Measurements from ENCODE around the gene SPRY4.
"Not testable (repeated sequence)": the region's sequence is repeated elsewhere in the genome, so short reads cannot be mapped to it uniquely, and the experiment has no call there.

The SPRY4 gene, protein sequence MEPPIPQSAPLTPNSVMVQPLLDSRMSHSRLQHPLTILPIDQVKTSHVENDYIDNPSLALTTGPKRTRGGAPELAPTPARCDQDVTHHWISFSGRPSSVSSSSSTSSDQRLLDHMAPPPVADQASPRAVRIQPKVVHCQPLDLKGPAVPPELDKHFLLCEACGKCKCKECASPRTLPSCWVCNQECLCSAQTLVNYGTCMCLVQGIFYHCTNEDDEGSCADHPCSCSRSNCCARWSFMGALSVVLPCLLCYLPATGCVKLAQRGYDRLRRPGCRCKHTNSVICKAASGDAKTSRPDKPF

DNA sequence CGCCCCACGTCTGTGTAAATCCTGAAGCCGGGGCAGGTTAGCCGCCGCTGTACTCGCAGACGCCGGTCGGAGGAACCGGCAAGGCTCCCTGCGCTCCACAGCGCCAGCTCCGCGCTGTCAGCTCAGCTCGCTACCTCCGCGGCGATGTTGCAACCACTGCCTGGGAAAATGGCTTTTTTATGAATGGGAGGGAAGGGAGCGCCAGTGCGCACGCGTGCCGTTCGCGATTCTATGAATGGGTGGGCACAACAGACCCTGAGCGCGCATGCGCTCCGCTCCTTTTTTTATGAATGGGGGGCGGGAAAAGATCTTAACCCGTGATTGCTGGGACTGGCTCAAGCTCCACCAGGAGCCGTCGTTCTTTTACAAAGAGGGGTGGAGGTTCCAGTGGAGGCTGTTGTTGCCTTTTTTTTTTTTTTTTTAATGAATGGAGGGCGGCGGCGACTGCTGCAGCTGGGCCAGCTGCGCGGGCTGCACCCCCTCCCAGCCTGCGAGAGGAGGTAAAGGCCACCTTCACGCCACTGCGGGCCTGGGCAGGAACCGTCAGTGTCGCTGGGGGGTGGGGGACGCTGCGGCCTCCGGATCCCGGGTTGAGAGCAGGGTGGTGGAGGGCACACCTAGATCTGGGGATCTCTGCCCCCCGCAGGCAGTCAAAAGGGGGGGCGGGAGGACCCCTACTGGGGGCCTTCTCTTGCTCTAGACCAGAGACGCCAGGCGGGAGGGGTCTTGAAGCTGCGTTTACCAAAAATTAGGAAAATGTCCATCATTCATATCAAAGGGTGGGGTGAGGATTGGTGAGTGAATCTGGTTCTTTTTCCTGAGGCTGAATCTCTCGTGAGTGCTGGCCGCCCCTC is at the start of gene SPRY4:
Gene SPRY4, minus strand, starts transcription at position 151 of the 854 bp plus-strand sequence. CDS start 9,913 bp downstream, outside the sequence.
- peak; percentile 84 for DNase-seq

DNA sequence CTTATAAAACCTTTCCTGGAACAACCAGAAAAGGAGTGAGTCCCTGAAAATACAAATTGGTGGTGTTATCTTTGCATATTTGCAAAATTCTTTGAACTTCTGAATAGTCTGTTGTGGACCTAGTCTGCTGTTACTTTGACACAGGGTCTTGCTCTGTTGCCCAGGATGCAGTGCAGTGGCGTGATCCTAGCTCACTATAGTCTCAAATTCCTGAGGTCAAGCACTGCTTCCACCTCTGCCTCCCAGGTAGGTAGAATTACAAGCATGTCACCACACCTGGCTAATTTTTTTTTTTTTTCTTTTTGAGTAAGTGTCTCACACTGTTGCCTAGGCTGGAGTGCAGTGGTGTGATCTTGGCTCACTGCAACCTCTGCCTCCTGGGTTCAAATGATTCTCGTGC is 43.7 kb upstream of the SPRY4 start:
- no peak for DNase-seq

DNA sequence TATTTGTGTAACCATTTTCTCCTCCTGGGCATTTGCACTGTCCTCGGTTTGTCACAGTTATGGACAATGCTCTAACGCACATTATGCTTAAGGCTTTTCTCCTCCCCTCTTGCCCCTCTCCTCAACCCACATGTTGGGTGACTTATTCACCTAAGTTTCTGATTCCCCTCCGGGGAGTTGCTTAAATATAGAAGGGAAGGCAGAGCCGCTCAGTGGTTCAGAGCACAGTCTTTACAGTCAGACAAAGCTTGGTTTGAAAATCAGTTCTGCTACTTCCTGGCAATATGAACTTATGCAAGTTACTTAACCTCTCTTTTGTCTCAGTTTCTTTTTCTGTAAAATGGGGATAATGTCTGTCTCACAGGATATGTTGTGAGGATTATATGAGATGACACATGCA is 41.2 kb upstream of the SPRY4 start:
- DNase-seq: no peak

DNA sequence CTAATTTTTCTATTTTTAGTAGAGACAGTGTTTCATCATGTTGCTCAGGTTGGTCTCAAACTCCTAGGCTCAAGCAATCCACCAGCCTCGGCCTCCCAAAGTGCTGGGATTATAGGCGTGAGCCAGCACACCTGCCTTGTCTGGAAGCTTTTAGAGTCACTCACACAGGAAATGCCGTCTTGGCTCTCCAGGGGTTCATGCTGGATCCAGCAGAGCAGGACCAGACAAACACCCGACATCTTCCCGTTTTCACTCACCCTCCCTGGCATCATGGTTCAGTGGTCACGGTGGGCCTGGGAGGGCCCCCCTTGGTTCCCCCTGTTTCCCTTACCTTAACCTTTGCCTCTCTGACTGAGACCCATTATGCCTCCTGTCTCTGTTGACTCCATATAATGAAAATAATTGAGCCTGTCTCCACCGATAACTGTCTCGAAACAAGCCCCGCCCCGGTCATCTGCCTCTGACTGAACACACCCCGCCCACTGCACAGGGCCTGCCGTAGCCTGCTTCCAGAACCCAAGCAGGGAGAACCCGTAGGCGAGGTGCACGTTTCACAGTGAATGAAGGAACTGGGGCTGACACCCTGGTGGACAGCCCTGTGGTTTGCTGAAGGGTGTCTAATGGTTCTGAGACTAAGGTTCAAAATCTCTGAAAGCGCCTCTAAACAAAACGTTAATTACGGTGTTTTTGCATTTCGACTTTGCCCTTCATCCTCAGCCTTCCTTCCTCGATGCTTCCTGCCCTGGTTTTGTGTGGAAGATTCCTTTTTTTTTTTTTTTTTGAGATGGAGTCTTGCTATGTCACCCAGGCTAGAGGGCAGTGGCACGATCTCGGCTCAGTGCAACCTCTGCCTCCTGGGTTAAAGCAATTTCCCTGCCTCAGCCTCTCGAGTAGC is 39.7 kb upstream of the SPRY4 start:
- no peak for DNase-seq

DNA sequence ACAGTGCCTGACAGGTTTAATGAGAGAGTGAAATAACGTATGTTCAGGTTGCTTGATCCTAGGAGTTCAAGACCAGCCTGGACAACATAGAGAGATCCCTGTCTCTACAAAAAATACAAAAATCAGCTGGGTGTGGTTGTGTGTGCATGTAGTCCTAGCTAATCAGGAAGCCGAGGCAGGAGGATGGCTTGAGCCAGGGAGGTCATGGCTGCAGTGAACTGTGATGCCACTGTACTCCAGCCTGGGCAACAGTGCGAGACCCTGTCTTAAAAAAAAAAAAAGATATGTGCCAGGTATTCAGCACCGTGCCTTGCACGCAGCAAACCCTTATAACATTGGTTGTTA is 38.8 kb upstream of the SPRY4 start:
- DNase-seq: no peak

DNA sequence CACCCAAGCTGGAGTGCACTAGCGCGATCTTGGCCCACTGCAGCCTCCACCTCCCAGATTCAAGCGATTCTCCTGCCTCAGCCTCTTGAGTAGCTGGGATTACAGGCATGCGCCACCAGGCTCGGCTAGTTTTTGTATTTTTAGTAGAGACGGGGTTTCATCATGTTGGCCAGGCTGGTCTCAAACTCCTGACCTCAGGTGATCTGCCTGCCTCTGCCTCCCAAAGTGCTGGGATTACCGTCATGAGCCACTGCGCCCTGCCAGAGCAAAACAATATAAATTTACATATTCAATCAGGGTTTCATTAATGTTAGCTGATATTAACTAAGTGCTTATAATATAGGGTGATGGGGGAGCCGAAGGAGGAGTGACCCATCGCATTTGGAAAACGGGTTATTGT is 37.4 kb upstream of the SPRY4 start:
- not testable (repeated sequence) for DNase-seq

DNA sequence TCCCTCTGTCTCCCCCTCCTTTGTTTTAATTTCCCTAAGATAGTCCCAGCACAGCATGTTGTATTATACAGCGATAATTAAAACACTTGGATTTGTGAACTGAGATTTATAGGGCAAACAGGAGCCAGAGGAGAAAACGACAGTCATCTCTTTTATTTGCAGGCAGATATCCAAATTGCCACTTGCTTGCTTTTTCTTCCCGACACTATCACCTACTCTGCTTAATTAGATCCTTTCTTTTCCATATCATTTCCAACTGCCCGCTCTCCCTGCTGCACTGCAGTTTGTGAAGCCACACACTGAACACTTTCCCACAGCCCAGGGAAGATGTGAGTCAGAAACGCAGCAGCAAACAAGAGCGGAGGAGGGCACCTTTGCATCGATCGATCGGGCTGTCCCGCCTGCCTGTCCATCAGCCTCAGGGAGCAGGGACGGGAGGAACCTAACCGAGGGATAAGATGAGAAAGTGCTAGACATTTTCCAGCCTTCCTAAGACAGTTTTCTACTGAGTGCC is 35.8 kb upstream of the SPRY4 start:
- no peak for DNase-seq

DNA sequence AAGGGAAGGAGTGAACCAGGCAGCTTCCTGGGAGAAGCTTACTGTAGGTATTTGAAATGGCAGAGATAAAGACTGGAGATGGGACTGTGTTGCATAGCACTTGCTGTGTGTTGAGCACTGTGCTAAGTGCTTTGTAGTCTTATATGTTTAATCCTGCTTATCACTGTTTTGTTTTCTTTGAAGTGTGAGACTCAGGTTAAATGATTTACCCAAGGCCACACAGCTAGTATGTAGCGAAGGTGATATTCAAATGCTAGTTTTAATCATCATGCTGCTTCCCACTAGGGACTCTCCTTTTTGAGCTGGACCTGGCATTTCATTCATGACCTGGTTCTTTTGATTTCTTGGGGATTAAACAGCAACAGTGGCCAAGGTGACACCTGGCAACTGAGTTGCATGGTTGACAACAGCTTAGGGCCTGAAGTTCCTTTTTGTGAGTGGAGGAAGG is 35.3 kb upstream of the SPRY4 start:
- DNase-seq: no peak

DNA sequence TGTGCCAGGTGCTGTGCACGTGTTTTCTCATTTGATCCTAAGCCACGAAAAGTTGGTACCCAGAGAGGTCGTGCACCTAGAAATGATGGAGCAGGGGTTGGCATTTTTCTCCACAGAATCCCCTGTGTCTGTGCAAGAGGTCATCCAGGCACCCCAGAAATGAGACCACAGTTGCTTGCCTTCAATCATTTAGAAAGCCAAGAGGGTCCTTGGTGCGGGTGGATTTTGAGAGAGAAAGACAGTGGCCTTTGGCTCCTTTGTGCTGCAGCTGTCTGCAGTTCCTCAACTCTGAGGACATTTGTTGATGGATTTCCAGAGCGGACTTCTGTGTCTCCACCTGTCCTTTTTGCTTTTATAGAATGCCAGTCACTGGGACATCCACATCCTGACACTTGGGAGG is 33.8 kb upstream of the SPRY4 start:
- DNase-seq: no peak

DNA sequence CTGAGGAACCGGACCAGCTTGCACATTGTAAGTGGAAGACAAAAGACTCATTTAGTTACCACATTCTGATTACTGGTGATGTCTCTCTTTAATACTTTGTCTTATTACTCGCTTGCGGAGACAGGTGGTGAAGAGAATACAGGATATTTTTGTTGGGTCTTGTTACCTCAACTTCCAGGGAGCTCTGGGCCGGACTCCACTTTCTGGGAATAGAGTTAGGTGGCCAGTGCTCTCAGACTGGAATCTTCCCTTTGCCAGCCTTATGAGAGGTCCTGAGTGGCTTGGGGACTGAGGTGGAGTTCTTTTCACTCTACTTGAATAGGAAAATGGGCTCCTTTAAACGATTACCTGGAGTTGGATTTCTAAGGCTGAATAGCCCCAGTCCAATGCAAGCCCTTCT is 33.3 kb upstream of the SPRY4 start:
- no peak for DNase-seq

DNA sequence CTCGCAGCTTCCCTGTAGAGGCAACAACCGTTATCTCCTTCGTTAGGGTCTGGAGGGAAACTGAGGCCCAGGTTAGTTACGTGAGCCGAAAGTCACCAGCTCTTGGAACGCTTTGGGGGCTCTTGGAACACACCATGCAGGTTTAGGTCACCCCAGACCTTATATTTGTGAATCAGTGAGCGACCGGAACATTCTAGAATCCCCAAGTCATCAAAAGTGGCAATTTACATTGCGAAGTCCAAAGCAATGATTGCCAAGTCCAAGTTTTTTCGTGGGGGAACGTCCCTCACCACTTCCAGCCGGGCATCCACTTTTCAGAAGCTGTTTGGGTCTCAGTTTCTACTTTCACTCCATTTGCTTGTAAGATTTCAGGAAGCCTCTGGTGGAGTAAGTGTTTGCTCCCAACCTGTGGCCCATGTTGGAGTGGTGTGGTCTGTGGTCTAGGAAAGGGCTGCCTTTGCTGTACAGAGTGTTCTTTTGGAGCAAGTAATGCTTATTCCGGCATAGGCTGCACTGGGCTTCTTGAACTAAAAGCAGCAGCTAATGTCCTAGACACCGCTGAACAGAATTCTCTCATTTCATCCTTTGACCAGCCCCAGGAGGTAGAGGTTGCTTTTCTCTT is 32.8 kb upstream of the SPRY4 start:
- no peak for DNase-seq

DNA sequence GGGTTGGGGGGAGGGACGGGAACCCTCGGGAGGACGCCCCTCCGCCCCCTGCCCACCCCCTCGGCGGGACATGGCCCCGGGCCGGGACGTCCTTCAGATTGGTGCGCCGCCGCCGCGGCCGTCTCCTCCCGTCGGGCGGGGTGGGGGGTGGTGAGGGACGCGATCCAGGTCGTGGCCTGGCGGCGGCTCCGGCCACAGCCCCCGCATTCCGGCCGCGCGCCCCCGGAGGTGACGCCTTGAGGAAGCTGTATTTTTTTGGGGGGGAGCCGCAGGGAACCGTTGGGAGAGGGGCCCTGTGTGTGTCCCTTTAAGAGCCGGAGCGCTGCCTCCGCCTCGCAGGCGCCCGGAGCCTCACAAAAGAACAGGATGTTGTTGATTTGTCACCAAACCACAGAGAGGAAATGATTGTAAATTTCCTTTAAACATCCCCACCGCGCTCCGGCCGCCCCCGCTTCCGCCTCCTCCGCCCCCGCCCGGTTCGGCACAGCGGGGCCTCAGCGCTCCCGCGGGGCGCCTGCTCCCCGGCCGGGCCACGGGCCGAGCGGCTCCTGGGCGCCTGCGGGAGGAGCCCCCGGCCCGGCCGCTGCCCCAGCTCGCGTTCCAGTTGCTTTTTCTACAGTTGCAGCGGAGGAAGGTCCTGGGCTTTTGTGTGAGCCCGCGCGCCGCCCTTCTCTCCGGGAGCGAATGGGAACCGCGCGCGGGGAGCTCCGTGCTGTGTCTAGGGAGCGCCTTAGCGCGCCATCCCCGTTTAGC is 32.1 kb upstream of the SPRY4 start:
- DNase-seq: peak; percentile 87

DNA sequence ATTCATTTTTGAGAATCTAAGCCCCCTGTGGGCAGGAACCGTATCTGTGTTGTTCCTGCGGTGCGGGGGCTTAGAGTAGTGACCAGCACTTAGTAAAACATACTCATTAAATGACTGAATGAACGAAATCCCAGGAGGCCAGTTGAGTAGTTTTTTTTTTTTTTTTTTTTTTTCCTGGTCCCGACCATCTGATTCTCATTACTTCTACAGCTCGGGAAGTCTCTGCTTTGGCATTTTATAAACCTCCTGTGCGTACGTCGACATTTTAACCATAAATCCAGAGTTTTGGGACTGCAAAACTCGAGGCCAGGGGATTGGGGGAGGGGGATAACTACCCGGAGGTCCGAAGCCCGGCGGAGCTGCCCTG is 31.5 kb upstream of the SPRY4 start:
- DNase-seq: no peak

DNA sequence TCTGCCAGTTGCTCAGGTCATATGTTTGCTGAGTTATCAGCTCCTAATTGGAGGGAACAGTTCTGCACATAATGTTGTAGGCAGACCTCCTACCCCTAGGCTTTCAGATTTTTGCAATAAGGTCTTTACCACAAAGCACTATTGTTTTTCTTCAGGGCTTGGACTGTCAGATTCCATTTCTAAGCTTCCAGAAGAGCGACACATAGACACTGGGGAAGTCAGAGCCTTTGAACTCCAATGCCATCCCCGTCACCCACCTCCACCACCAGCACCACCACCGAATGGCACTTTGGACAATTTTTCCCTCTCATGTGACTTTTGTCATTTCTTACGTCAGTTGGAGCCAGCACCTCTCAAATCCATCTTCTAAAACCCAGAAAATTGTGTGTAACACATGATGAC is 28.3 kb upstream of the SPRY4 start:
- no peak for DNase-seq

DNA sequence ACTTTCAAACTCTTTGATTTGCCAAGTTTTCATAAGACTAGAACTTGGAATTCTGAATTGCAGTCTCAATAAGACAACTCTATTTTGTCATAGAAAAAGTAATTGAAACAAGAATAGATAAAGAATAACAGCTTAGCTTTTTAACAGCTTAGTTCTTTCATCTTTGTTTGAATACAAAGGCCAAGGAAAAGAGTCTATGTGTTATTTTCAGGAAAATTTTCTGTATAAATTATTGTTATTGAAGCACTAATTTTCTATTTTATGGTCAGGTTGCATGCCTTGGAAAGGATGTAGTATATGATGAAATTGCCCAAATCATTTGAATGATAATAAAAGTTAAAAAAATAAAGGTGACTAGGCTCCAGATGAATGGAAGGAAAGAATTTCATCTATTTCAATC is 25.2 kb upstream of the SPRY4 start:
- no peak for DNase-seq

DNA sequence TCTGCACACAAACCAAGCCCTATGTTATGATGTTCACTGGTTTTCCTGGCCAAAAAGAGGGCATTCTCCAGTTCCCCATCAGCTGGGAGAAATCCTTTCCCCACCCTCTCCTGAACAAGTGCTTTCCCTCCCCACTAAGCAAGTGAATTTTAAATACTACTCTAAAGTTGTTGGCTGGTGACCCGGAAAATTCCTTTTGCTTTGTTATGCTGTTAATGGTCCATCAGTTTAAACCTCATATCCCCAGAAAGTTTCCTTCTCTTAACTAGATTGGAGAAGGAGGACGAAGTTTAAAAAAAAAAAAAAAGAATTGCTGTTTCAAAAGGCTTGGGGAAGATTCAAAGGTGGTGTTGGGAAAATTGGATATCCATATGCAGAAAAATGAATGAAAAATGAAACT is 21.9 kb upstream of the SPRY4 start:
- no peak for DNase-seq

DNA sequence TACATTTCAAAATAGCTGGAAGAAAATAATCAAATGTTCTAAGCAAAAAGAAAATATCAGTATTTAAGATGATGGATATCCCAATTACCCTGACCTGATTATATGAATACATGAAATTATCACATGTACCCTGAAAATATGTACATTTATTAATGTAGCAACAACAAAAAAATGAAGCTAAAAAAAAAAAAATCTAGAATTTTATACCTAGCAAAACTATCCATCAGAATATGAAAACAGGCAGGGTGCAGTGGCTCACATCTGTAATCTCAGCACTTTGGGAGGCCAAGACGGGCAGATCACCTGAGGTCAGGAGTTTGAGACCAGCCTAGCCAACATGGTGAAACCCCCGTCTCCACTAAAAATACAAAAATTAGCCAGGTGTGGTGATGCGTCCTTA is 20.1 kb upstream of the SPRY4 start:
- not testable (repeated sequence) for DNase-seq

DNA sequence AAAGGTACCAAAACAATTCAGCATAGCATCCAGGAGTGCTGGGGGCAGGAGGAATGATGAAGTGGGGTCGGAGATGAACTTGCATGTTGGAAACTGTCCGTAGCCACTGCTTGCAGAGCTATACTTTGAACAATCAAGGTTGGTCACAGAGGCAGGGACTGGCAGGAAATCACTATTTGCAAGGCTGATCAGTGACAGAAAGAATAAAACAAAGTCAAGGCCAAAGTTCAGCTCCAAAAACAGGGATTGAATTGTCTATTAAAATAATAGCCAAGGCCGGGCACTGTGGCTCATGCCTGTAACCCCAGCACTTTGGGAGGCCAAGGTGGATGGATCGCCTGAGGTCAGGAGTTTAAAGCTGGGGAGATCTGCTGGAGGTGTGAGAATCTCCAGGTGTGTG is 18.7 kb upstream of the SPRY4 start:
- no peak for DNase-seq

DNA sequence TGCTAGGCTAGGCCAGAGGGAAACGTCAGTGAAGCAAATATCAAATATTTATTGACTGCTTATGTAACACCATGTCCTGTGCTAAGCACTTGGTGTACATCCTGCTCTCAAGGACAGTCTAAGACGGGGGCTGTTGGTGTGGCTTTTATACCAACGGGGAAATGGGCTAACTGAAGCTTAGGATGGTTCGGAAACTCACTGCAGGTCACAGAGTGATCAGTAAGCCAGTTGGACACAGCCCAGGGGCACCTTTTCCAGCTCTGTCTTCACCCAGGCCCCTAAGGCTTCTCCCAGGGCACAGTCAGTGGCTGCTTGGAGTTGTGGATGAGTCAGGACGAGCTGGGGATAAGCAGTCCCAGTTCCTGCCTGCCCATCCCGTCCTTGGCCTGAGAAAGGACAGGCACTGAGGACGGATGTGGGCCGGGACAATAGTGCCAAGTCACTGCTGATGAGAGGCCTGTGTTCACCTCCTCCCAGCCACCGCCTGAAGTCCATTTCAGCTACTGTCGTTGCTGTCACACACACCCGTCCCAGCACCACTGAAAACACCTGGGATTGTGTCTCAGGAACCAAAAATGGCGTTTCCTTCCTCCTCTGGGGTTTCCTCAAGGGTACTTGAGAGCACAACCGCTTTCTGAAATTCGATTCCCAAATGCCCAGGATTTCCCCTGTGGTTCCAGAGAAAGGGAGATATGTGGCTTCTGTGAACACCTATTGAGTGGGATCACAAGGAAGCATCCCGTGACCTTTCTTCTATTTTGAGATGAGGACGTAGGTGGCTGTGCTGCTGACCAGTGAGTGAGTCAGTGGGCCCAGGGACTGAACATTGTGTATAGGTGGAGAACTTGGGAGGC is 17.5 kb upstream of the SPRY4 start:
- no peak for DNase-seq

DNA sequence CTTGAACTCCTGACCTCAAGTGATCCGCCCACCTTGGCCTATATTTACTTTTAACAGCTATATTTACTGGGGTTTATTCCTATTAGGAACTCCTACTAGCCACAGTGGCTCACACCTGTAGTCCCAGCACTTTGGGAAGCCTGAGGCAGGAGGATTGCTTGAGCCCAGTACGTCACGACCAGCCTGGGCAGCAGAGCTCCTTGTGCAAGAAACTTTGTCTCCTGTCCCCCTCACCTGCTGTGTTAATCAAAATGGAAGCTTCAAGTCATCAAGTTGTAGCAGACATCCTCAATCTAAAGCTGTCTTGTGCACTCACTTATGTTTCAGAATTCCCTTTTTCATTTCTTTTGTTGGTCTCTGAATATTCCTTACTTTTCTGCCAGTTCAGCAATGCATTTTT is 15.0 kb upstream of the SPRY4 start:
- no peak for DNase-seq

DNA sequence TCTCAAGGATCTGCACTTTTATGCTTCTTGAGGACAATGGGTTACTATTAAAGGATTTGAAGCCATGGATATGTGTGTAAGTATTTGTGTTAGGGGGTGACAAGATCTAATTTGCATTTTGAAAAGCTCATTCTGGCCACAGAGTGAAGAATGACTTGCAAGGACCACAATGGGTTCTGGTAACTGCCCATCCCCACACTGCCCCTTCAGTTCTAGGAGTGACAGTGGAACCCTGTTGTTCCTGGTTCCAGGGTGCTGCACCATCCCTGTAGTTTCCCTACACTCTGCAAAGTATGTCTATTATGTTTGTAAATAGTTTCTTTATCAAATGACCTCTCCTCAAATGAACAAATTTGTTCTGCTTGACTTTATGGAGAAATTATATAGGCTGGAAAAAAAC is 9.7 kb upstream of the SPRY4 start:
- DNase-seq: no peak

Measured in CD4-positive, alpha-beta T cell treated with Interleukin-15 for 1 hour (primary cell).